ENCODE data around the gene CPM.

The CPM gene

DNA sequence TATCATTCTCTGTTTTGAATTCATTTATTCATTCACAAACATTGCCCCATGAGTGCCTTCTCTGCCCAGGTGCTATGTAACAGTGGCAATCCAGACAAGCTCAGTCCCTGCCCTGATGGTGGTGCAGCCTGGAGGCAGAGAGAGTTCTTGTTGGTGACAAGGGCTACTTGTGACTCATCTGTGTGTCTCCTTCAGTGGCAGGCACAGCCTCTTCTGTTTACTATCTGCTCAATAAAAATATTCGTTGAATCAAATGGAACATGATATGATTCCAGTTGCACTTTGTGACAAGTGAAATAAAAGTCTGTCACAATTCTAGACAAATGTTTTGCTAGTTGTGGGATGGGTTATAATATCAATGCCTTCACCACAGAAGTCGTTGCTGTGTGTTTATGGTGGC lies 20.6 kb upstream of the CPM start:
- H3K4me2 ChIP-seq (ENCODE audit: low read depth, low read length), result no peak overlapping the region
- TF ChIP-seq EZH2phosphoT487 (IDR thresholded peaks at IDR 0.05; ENCODE audit: low read length), result no peak
- TF ChIP-seq, protein P1, sequence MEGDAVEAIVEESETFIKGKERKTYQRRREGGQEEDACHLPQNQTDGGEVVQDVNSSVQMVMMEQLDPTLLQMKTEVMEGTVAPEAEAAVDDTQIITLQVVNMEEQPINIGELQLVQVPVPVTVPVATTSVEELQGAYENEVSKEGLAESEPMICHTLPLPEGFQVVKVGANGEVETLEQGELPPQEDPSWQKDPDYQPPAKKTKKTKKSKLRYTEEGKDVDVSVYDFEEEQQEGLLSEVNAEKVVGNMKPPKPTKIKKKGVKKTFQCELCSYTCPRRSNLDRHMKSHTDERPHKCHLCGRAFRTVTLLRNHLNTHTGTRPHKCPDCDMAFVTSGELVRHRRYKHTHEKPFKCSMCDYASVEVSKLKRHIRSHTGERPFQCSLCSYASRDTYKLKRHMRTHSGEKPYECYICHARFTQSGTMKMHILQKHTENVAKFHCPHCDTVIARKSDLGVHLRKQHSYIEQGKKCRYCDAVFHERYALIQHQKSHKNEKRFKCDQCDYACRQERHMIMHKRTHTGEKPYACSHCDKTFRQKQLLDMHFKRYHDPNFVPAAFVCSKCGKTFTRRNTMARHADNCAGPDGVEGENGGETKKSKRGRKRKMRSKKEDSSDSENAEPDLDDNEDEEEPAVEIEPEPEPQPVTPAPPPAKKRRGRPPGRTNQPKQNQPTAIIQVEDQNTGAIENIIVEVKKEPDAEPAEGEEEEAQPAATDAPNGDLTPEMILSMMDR (IDR thresholded peaks at IDR 0.05; ENCODE audit: low read length), result no peak
- H3K27me3 ChIP-seq (replicated peaks; ENCODE audit: insufficient read depth, low read length), result no peaks in the 10 kb centered on the region
- no peak overlapping the region for H3K9ac ChIP-seq (ENCODE audit: low read length)
- H3K9me3 ChIP-seq (replicated peaks; ENCODE audit: insufficient read depth, low read length), result no peaks in the 10 kb centered on the region
- no peaks in the 10 kb centered on the region for H3K79me2 ChIP-seq (ENCODE audit: low read length)
- H3K27ac ChIP-seq (ENCODE audit: low read length), result no peak overlapping the region
- H3F3A ChIP-seq (ENCODE audit: insufficient read depth, low read length), result no peaks in the 10 kb centered on the region
- H3K9me2 ChIP-seq (replicated peaks; ENCODE audit: insufficient read depth, low read length), result no peaks in the 10 kb centered on the region
- H2AFZ ChIP-seq (ENCODE audit: low read length), result no peak overlapping the region
- no peak overlapping the region for H3K4me3 ChIP-seq (ENCODE audit: low read length)
- no peak for DNase-seq
- no peaks in the 10 kb centered on the region for H4K20me1 ChIP-seq (ENCODE audit: insufficient read depth, low read length)
- no peaks in the 10 kb centered on the region for H3K36me3 ChIP-seq (replicated peaks; ENCODE audit: insufficient read depth, low read length)
- no peaks in the 10 kb centered on the region for H3K4me1 ChIP-seq (ENCODE audit: low read length)

DNA sequence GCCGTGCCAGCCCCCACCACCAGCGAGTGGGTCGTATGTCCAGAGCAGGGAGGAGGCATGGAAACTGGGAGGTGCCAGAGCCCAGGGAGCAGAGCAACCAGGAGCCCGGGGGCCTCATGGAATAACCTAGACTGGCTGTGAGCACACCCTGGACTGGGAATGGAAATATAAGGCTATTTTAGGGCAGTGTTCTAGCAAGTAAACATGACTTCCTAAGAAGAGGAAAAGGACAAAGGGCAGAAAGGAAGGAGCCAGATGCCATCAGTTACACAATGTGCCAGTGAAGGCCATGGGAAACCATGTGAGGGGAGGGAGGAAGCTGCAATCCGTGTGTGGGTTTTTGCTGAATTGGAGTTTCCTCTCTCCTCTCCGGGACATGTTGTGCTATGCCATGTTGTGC lies 18.7 kb upstream of the CPM start:
- Histone ChIP-seq H3K79me2 (ENCODE audit: low read length) (no peaks in the 10 kb centered on the region), H3K9ac (ENCODE audit: low read length) (no peak overlapping the region), H4K20me1 (ENCODE audit: insufficient read depth, low read length) (no peaks in the 10 kb centered on the region), H3K4me3 (ENCODE audit: low read length) (no peak overlapping the region), H3K4me1 (ENCODE audit: low read length) (no peaks in the 10 kb centered on the region), H3K9me2 (replicated peaks; ENCODE audit: insufficient read depth, low read length) (no peaks in the 10 kb centered on the region), H3K36me3 (replicated peaks; ENCODE audit: insufficient read depth, low read length) (no peaks in the 10 kb centered on the region), H3K27me3 (replicated peaks; ENCODE audit: insufficient read depth, low read length) (no peaks in the 10 kb centered on the region), H2AFZ (ENCODE audit: low read length) (no peak overlapping the region), H3K9me3 (replicated peaks; ENCODE audit: insufficient read depth, low read length) (no peaks in the 10 kb centered on the region), H3F3A (ENCODE audit: insufficient read depth, low read length) (no peaks in the 10 kb centered on the region), H3K4me2 (ENCODE audit: low read depth, low read length) (no peak overlapping the region), H3K27ac (ENCODE audit: low read length) (no peak overlapping the region)
- TF ChIP-seq, protein P1 (IDR thresholded peaks at IDR 0.05; ENCODE audit: low read length), result no peak
- TF ChIP-seq EZH2phosphoT487 (IDR thresholded peaks at IDR 0.05; ENCODE audit: low read length), result no peak
- TF ChIP-seq EZH2 (optimal IDR thresholded peaks at IDR 0.05; ENCODE audit: low read depth, low read length), result no peak
- no peak for DNase-seq

DNA sequence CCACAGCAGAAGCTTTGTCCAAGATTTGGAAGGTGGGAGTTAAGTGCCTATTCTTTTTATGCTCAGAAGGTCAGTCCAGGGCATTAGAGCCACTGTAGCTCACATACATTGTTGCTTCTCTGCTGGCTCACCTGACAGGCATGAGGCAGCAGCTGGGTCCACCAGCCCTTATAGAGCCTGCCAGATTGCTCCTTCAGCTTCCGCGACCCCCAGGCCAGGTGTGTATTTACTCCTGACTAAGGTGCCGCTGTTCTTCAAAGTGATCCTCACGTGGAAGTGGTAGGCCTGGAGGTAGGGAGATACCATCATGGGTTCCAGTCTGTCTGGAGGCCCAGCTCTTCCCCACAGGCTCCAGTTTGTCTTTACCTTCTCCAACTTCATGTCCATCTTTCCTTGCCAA lies 17.5 kb upstream of the CPM start:
- Histone ChIP-seq H3K9ac (ENCODE audit: low read length) (no peak overlapping the region), H3K79me2 (ENCODE audit: low read length) (no peaks in the 10 kb centered on the region), H3F3A (ENCODE audit: insufficient read depth, low read length) (no peaks in the 10 kb centered on the region), H2AFZ (ENCODE audit: low read length) (no peak overlapping the region), H3K4me2 (ENCODE audit: low read depth, low read length) (no peak overlapping the region), H3K9me3 (replicated peaks; ENCODE audit: insufficient read depth, low read length) (no peaks in the 10 kb centered on the region), H4K20me1 (ENCODE audit: insufficient read depth, low read length) (no peaks in the 10 kb centered on the region), H3K27ac (ENCODE audit: low read length) (no peak overlapping the region), H3K9me2 (replicated peaks; ENCODE audit: insufficient read depth, low read length) (no peaks in the 10 kb centered on the region), H3K27me3 (replicated peaks; ENCODE audit: insufficient read depth, low read length) (no peaks in the 10 kb centered on the region), H3K36me3 (replicated peaks; ENCODE audit: insufficient read depth, low read length) (no peaks in the 10 kb centered on the region), H3K4me3 (ENCODE audit: low read length) (no peak overlapping the region), H3K4me1 (ENCODE audit: low read length) (no peaks in the 10 kb centered on the region)
- TF ChIP-seq EZH2 (optimal IDR thresholded peaks at IDR 0.05; ENCODE audit: low read depth, low read length) (no peak), EZH2phosphoT487 (IDR thresholded peaks at IDR 0.05; ENCODE audit: low read length) (no peak)
- TF ChIP-seq, protein P1 (IDR thresholded peaks at IDR 0.05; ENCODE audit: low read length), result no peak
- DNase-seq, result no peak

All from MM.1S (cell line).